Spinal cord (tissue), 10 donors: ENCODE measurements around the gene ARRB2. TPM values are rescaled to one million over a fixed set of nuclear protein-coding genes. Genes with fewer than 3 reads are reported as not detected.
A peak's percentile ranks its signal among the peaks of the same experiment; 100 is the strongest.
"Not testable (repeated sequence)": the region's sequence is repeated elsewhere in the genome, so short reads cannot be mapped to it uniquely, and the experiment has no call there.

Source experiments
- DNase-seq, 6 donors: peaks; one replicate each; pipeline versions ENCODE4 v3.0.0 to v3.0.0-alpha.2; 2013 to 2015; ENCODE audit warnings: low spot score in 6 of 6, low read depth in 4 of 6
- H3K27ac ChIP-seq: one replicate; pipeline ENCODE4 v1.5.1; 2013; ENCODE audit warnings: low read depth, low read length, control low read depth
- H3K27me3 ChIP-seq: one replicate; pipeline ENCODE4 v1.6.1; 2013; ENCODE audit warnings: low read length; ENCODE audit not compliant: control insufficient read depth, insufficient read depth
- H3K36me3 ChIP-seq: one replicate; pipeline ENCODE4 v1.6.1; 2013; ENCODE audit warnings: low read length; ENCODE audit not compliant: control insufficient read depth, insufficient read depth
- H3K4me1 ChIP-seq: one replicate; pipeline ENCODE4 v1.6.1; 2013; ENCODE audit warnings: low read length; ENCODE audit not compliant: control insufficient read depth, insufficient read depth
- H3K4me3 ChIP-seq: one replicate; pipeline ENCODE4 v1.5.1; 2013; ENCODE audit warnings: low read depth, low read length, control low read depth
- H3K9me3 ChIP-seq: one replicate; pipeline ENCODE4 v1.6.1; 2013; ENCODE audit warnings: low read length; ENCODE audit not compliant: control insufficient read depth, insufficient read depth
- WGBS: methylation state at CpG from one replicate; pipeline ENCODE4 v1.1.5; 2013; ENCODE audit warnings: missing lambda C conversion rate; ENCODE audit not compliant: insufficient coverage; 5-methylcytosine and 5-hydroxymethylcytosine counted together
- polyA plus RNA-seq, 2 donors: library from polyadenylated mRNA; unstranded; fragments of 120-200 nt; gene quantifications; one replicate each; pipeline ENCODE4 v1.2.1, GENCODE V29; 2013; ENCODE audit not compliant: insufficient read length in 2 of 2
- total RNA-seq, 2 donors: library from RNA; depleted of rRNA in 1 of 2; stranded (reverse); fragments of 120-200 nt in 1 of 2; fragments of >200 nt in 1 of 2; gene quantifications; one replicate each; pipeline versions ENCODE4 v1.2.3 to v1.2.4, GENCODE V29; 2013 to 2014
- donor health status: healthy.

Gene ARRB2
- total and polyA plus RNA-seq, 4 donors, result 21.2 to 105 (median 66.5) TPM

DNA sequence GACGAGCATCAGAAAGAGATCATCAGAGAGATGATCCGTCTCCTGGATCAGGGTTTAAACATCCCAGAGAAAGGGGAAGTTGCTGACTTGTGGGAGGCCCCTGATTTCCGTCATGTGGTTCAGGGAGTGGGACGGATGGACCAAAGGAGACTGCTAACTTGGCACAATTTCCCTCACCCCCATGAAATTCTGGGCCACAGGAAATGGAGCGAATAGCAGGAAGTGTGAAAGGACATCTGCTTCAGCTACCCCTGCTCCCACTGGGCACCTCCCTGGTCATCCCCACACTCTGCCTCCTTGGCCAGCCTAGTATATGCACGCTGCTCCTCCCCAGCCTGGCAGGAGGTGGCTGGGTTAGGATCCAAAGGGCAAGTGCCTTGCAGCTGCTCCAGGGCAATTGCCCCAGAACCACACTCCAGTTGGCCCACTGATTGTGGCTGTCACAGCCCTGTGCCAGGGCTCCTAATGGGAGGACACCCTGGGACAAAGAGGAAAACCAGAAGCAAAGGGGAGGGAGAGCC is 1.3 kb downstream of the ARRB2 start:
- Histone ChIP-seq H3K4me1 (peaks cover 28% of the 10 kb centered on the region), H3K9me3 (no peaks in the 10 kb centered on the region), H3K36me3 (peaks cover 20% of the 10 kb centered on the region), H3K27me3 (no peaks in the 10 kb centered on the region), H3K27ac (no peak overlapping the region), H3K4me3 (peak overlapping the region; percentile 73)
- WGBS, result 44% methylated on average over 3 of the region's 6 CpGs
- DNase-seq, result peak in 2 of 6 donors; percentile 6 to 38

DNA sequence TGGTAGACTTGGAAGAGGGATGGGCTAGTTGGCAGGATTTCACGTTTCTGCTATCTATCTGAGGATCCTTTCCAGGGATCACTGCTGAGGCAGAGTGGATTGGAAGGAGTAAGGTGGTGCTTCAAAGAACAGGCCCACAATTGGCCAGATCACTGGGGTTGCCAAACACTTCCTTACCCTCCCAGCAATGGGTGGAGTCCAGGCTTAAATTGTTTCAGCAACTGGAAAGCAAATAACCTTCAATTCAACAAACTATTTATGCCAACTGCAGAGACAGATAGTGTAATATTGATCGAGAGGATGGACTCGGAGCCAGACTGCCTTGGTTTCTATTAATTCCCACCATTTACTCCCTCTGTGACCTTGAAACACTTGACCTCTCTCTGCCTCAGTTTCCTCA is 2.1 kb downstream of the ARRB2 start:
- no peak overlapping the region for H3K27ac ChIP-seq
- WGBS, result no CpG with 5 or more reads among the region's 3 CpGs
- no peak for DNase-seq

DNA sequence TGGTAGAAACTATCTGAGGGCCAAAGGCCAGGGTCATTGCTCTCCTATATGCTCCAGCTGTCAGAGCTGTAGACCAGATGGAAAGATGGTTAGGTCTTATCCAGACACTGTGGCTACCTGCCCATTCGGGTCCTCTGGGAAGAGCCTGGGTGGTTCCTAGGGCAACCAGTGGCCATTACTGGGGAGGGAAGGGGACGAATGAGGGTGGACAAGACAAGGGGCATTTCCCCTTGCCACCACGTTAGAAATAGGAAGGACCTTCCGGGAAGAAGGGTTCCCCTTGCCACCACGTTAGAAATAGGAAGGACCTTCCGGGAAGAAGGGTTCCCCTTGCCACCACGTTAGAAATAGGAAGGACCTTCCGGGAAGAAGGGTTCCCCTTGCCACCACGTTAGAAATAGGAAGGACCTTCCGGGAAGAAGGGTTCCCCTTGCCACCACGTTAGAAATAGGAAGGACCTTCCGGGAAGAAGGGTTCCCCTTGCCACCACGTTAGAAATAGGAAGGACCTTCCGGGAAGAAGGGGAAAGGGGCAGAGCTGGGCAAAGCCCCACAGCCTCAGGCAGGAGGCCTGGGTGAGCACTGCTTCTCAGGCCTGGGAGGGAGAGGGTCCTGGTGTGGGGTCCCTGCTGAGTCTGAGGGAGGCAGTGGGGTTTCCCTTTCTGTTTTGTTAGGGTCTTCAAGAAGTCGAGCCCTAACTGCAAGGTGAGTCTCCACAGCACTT is 4.1 kb downstream of the ARRB2 start:
- not testable (repeated sequence) for H3K9me3 ChIP-seq, DNase-seq, H3K27ac ChIP-seq, H3K27me3 ChIP-seq, H3K4me3 ChIP-seq
- Histone ChIP-seq H3K36me3 (peaks cover 48% of the 10 kb centered on the region), H3K4me1 (peaks cover 23% of the 10 kb centered on the region)
- 88% methylated on average over 5 of the region's 15 CpGs for WGBS

More for the DNA sequence above, 2.1 kb downstream of the ARRB2 start:
- no peaks in the 10 kb centered on the region for H3K9me3 ChIP-seq
- H3K4me1 ChIP-seq, result peaks cover 28% of the 10 kb centered on the region
- H3K27me3 ChIP-seq, result no peaks in the 10 kb centered on the region
- H3K36me3 ChIP-seq, result peaks cover 28% of the 10 kb centered on the region
- H3K4me3 ChIP-seq, result no peak overlapping the region

DNA sequence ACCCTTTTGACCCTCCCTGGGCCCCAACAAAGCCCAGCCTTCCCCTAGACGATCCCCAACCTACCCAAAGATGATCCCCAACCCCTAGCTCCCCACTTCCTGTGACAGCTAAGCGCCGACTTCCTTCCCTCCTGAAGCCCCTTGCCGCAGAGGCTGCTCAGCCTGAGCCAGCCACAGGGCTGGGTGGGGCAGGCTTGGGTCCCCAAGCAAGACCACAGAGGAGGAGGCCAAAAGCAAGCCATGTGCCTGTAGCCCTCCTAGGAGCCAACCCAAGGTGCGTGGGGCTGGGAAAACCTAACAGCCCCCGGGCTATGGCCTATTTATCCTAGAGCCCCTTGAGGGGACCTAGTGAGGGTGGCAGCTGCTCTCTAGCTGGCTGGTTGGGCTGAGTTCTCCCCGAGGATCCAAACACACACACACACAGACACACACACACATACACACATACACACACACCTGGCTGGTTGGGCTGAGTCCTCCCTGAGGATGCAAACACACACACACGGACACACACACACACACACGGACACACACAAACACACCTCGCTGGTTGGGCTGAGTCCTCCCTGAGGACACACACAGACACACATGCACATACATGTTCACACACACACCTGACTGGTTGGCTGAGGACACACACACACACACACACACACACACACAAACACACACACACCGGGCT is 4.8 kb downstream of the ARRB2 start:
- 68% methylated on average over 9 of the region's 11 CpGs for WGBS
- Histone ChIP-seq H3K27me3 (no peaks in the 10 kb centered on the region), H3K4me1 (peaks cover 19% of the 10 kb centered on the region), H3K4me3 (no peak overlapping the region), H3K36me3 (peaks cover 55% of the 10 kb centered on the region), H3K9me3 (no peaks in the 10 kb centered on the region), H3K27ac (no peak overlapping the region)
- no peak for DNase-seq

DNA sequence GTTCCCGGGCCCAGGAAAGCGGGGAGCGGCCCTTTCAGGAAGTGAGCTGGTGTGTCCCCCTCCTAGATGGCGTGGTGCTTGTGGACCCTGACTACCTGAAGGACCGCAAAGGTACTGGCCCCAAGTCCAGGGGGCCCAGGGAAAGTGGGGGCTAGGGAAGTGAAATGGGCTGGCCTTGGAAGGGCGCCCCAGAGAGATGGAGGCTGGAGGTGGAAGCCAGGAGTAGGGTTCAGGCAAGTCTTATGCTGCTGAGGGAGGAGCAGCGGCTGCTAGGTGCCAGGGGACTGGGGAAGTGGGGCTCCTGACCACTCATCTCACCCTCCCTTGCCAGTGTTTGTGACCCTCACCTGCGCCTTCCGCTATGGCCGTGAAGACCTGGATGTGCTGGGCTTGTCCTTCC is 5.6 kb downstream of the ARRB2 start:
- over 99% methylated on average over 10 of the region's 10 CpGs for WGBS
- Histone ChIP-seq H3K36me3 (peaks cover 64% of the 10 kb centered on the region), H3K27me3 (no peaks in the 10 kb centered on the region), H3K9me3 (no peaks in the 10 kb centered on the region), H3K4me1 (peaks cover 15% of the 10 kb centered on the region), H3K27ac (no peak overlapping the region), H3K4me3 (no peak overlapping the region)
- no peak for DNase-seq

DNA sequence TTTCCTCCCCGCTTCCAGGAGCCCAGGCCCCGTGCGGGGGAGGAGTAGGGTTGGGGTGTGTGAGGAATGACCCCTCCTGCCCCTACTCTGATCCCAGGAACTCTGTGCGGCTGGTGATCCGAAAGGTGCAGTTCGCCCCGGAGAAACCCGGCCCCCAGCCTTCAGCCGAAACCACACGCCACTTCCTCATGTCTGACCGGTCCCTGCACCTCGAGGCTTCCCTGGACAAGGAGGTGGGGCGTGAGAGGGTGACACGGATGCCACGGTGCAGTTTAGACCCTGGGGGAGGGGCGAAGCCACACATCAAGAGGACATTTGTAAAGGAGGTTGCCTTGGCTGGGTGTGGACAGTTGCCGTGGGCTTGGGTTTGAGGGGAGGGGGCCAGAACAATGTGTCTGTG is 7.4 kb downstream of the ARRB2 start:
- Histone ChIP-seq H3K9me3 (no peaks in the 10 kb centered on the region), H3K27me3 (no peaks in the 10 kb centered on the region), H3K36me3 (peaks cover 69% of the 10 kb centered on the region), H3K27ac (no peak overlapping the region), H3K4me3 (no peak overlapping the region), H3K4me1 (peaks cover 3% of the 10 kb centered on the region)
- 92% methylated on average over 13 of the region's 17 CpGs for WGBS
- no peak for DNase-seq

DNA sequence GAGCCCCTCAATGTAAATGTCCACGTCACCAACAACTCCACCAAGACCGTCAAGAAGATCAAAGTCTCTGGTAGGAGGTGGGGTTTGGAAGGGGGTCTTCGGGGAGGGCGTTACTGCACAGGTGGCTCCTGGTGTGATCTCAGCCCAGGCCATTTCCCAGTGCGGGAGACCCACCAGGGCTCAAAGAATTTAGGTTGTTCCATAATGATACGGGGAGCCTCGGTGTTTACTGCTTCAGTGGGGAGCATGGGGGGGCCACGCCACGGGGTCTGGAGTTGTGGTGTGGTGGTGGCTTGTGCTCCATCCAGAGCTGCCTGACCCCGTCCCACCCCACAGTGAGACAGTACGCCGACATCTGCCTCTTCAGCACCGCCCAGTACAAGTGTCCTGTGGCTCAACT is 7.8 kb downstream of the ARRB2 start:
- Histone ChIP-seq H3K4me1 (peaks cover 3% of the 10 kb centered on the region), H3K36me3 (peaks cover 69% of the 10 kb centered on the region), H3K4me3 (no peak overlapping the region), H3K27me3 (no peaks in the 10 kb centered on the region), H3K9me3 (no peaks in the 10 kb centered on the region), H3K27ac (no peak overlapping the region)
- no peak for DNase-seq
- WGBS, result 96% methylated on average over 9 of the region's 13 CpGs

DNA sequence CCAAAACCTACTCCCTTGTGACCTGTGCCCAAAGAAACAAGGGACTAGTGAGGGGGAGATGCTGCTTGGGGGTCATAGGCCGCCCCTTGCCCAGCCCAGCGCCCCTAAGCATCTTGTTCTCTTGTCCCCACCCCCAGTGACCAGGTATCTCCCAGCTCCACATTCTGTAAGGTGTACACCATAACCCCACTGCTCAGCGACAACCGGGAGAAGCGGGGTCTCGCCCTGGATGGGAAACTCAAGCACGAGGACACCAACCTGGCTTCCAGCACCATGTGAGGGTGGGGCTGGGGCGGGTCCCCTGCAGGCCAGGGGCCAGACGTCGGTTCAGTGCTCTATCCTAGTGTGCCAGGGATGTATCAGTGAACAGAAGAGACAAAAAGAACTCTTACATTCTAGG is 8.7 kb downstream of the ARRB2 start:
- Histone ChIP-seq H3K27ac (no peak overlapping the region), H3K4me1 (peaks cover 3% of the 10 kb centered on the region), H3K27me3 (no peaks in the 10 kb centered on the region), H3K36me3 (peaks cover 69% of the 10 kb centered on the region), H3K9me3 (no peaks in the 10 kb centered on the region), H3K4me3 (no peak overlapping the region)
- DNase-seq, result no peak
- WGBS, result 90% methylated on average over 5 of the region's 10 CpGs

DNA sequence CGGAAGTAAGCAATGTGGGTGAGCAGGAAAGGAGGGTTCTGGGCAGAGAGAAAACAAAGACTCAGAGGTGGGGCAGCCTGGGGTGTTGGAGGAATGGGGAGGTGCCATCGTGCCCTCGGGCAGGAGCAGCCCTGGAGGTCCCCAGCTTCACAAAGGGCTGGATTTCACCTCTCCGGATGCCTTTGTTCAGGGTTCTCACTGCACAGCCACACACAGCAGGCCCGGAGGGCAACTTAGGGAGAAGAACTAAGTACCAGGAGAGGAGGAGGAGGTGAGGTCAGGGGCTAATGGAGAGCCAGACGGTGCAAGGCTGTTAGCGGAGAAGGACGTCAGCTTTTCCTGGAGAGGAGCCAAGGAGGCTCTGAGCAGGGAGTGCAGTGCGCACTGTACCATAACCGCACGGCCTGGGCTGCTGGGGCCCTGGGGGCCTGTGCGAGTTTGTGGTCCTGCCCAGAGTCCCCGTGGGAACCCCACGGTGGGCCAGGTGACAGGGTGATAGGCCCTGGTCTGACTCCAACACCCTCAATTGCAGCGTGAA is 9.3 kb downstream of the ARRB2 start:
- DNase-seq, result no peak
- Histone ChIP-seq H3K9me3 (no peaks in the 10 kb centered on the region), H3K27ac (no peak overlapping the region), H3K36me3 (peaks cover 69% of the 10 kb centered on the region), H3K4me3 (no peak overlapping the region), H3K27me3 (no peaks in the 10 kb centered on the region), H3K4me1 (peaks cover 3% of the 10 kb centered on the region)
- 73% methylated on average over 14 of the region's 15 CpGs for WGBS
